Measurements from ENCODE around the gene KCNAB2.

The KCNAB2 gene

DNA sequence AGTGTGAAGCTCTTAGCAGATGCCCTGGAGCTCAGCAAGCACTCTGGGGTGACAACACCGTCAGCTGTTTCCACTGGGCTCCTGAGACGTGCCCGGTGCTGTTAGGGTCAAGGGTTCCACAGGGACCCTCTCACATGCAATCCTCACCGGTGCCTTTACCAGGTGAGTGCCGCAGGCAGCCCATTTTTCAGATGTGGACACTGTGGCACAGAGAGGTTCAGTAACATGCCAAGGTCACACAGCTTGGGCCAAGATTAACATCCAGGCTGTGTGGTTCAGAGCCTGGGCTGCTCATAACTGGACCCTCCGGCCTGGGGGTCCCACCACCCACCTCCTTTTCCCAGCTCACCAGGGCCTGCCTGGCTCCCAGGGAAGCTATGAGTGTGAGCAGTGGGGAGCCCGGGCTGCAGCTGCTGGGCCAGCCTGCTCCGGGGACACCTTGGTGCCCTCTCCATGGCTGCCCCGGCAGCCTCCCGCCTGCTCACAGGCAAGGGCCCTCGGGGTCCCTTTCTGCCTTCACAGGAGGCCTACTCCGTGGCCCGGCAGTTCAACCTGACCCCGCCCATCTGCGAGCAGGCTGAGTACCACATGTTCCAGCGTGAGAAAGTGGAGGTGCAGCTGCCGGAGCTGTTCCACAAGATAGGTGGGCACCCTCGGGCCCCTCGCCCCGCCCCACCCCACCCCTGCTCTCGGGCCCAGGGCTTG, 49.3 kb downstream of the KCNAB2 start:
- FAIRE-seq, result no peak
- DNase-seq (ENCODE audit: insufficient read length, low spot score), result no peak

DNA sequence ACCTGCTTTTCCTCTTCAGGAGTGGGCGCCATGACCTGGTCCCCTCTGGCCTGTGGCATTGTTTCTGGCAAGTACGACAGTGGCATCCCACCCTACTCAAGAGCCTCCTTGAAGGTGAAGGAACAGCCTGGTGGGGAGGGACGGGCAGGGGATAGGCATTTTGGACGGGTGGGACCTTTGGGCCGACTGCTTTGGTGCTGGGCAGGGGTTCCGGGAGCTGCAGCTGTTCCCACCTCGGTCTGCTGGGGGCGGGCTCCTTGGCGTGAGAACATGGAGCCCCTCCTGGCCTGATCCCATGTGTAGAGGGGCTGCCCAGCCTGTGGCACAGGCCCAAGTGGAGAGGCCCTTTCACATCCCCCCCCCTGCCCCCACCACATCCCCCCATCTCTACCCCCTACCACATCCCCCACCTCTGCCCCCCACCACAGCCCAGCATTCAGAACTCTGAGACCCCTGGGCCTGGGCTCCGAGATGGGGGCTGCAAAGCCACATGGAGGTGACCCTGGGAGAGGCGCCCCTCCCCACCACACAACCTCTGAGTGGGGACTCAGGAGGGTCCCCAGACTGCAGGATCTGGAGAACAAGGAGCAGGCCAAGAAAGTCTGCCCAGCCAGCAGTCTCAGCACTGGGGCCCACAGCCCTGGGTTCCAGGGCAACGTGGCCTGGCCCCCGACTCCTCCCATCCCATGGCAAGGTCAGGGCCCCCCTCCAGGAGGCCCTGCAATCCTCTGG, 50.0 kb downstream of the KCNAB2 start:
- DNase-seq (ENCODE audit: insufficient read length, low spot score) (no peak), FAIRE-seq (no peak)

DNA sequence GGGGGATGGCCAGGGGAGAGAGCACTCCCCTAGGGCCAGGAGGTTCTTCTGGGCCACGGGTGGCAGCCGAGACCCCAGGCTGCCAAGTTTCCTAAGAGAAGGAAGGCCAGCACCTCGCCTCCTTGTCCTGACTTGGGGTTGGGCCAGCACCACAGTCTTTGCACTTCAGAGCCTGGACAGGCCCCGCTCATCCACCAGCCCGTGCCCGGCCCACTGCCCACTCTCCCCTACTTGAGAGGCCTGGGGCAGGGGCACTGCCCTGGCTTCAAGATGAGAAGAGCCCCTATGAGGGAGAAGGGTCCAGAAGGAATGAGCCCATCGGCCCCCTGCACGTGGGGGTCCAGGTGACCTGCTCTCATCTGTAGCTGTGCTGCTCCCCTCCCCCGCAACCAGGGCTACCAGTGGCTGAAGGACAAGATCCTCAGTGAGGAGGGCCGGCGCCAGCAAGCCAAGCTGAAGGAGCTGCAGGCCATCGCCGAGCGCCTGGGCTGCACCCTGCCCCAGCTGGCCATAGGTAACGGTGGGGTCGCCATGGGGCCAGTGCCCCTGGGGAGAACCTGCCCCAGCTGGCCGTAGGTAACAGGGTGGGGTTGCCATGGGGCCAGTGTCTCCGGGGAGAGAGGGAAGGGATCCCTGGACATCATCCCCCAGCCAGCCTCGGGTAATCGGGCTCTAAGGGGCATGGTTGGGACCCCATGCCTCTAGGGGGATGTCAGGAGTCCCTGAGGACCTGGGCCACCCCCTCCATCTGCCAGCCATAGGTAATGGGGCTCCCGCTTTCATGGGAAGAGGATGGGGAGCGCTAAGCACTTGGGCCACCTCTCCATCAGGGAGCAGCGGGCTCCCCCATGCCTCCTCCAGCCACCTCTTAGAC, 50.8 kb downstream of the KCNAB2 start:
- FAIRE-seq (no peak), DNase-seq (ENCODE audit: insufficient read length, low spot score) (no peak)

DNA sequence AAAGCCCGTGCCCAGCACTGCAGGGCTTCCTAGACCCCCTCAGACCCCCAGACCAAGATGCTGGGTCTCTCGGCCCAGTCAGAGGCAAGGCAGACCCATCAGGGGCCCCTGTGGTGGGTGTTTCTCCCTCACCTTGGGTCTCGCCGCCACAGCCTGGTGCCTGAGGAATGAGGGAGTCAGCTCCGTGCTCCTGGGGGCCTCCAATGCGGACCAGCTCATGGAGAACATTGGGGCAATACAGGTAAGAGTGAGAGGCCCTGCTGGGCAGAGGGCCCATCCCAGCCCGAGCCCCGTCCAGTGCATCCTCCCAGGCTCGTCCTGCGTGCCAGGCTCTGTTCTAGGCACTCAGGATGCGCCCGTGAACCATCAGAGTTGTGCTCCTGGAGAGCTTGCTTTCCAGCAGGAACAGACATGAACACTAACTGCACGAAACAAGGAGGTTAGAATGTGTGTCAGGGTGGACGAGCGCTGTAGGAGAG, 51.5 kb downstream of the KCNAB2 start:
- no peak for DNase-seq (ENCODE audit: insufficient read length, low spot score)
- no peak for FAIRE-seq

DNA sequence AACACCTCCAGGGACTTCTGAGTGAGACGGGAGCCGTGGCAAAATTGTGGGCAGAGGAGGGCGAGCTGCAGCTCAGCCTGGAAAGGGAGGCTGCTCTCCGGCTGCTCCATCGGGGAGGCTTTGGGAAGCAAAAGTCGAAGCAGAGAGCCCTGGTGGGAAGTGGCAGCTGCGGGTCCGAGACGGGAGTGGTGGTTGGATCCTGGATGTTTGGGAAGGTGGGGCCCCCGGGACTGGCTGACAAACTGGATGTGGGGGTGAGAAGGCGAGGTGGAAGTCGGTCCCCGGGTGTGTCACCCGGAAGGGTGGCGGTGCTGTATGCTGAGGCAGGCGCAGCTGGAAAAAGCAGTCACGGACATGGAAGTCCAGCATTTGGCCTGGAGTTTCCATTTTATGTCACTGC, 52.1 kb downstream of the KCNAB2 start:
- DNase-seq (ENCODE audit: insufficient read length, low spot score), result no peak
- FAIRE-seq, result no peak

DNA sequence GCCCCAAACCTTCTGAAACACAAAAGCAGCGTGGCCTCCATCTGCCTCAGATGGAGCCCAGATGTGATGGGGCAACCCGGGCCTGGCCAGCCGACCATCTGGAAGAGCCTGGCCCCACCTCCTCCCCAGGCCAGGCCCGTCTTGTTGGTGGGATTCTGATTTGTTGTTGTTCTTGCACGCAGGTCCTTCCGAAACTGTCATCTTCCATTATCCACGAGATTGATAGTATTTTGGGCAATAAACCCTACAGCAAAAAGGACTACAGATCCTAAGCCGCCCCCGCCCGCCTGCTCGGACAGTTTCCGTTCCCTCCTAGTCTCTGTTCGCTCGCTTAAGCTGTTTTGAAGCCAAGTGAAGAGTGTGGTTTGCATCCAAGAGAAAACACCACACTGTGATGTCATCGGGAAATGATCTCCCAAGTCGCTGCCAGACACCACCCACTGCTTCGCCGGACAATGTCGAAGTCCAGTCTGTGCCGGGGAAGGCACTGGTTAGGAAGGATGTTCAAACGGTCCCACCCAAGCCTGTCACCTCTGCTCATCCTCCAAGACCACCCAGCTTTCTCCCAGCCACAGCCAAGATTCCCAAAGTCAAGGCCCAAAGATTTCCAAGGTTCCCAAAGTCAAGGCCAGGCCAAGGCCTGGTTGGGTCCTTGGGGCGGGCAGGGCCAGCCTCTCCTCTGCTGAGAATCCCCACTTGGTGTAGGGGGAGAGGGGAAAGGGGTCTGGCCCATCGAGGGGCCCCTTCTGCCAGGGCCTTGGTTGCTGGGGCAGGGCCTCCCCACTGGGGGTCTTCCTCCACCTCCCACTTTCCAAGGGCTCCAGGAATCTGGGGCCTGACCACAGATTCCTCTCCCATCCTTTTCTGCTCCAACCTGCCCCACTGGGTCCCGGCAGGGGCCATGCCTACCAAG, 52.9 kb downstream of the KCNAB2 start:
- no peak for FAIRE-seq

DNA sequence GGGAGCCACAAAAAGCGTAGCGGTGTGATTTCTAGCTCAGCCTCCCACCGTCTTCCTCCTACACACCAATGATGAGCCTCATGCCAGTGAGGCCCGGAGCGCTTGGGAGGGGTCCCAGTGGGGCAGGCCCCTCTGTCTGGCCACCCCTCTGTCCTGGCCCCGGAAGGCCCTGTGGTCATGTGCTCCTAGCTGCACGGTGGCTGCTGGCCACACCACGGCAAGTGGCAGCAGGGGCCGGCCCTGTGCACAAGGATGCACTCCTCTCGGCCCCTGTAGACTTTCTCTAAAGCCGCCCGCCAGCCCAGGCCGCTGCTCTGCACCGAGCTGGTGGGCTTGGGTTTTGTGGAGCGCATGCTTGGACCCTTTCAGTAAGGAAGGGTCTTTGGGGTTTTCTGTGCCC, 53.6 kb downstream of the KCNAB2 start:
- FAIRE-seq (no peak), DNase-seq (ENCODE audit: insufficient read length, low spot score) (no peak)

More for the DNA sequence above, 52.9 kb downstream of the KCNAB2 start:
- DNase-seq (ENCODE audit: insufficient read length, low spot score), result no peak

DNA sequence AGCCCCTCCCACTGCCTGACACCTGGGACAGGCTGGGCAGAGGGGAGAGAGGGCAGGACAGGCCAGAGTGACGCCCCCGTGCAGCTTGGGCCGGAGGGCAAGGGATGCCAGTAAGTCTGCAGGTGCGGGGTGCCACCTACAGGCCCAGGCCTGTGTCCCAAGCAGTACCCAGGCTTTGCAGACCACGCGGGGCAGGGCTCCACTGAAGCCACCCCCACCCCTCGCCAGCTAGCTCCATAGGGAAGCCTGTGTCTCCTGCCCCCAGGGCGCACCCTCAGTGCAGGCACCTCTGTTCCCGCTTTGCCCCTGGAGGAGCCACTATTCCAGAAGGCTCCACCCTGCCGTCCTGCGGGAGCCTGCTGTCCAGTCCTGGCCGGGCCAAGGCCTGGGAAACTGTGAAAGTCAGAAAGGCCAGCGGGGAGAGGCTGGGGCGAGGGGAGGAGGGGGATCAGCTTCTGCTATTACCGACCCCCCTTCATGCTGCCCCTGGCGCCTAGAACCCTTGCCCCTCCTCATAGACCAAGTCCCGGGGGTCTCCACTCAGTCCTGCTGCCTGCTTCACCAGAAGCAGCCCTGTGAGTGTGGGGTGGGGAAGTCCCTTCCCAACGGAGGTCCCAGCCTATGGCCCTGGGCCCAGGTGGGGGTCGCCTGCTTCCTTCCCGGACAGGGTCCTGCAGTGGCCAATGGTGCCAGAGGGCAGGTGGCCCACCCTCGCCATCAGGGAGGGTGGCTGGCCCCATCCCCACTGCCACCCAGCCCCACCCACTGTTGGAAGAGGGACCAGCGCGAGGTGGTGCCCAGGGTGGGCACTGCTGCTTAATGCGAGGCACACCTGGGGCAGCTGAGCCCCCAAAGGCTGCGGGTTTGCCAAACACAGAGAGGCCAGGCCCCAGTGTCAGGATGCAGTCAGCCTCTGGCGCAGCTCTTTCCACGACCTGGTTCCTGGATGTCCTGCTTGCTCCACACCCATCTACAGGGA, 54.4 kb downstream of the KCNAB2 start:
- DNase-seq (ENCODE audit: insufficient read length, low spot score) (no peak), FAIRE-seq (no peak)

DNA sequence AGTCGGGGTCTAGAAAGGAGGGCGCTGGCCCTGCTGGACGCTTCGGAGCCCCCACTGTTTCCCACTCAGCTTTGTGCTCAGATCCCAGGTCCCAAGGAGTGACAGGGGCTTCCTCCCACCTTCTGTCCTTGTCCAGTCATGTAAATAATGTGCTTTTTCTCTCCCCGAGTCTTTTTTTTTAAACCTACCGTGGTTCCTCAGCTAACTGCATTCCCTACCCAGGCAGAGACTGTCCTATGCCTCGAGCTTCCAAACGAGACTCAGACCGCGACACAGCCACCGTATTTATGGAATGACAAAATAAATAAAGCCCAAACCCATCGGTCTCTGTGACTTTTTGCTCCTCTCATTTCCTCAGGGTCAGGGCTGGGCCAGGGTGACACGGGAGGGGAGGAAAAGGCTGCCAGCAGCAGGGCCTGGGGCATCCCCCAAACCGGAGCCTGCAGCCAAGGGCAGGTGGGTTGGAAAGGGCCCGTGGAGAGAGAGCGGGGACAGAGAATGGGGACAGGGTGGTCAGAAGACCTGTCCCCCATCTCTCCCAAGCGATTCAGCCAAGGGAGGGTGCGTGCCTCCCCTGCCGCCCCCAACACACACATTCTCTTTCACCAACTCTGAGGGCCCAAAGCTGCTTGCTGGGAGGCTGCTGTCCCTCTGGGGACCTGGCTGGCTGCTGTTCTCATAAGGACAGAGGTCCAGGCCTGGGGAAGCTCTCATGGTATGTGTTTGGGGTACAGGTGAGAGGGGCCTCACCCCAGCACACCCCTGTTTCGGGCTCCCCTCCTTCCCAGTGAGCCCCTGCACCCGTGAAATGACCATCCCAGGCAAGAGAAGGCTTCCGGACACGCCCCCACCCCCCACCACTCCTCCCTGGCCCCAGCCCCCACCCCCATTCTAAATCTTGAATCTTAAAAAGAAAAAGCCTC, 55.4 kb downstream of the KCNAB2 start:
- FAIRE-seq, result no peak
- DNase-seq (ENCODE audit: insufficient read length, low spot score), result no peak

DNA sequence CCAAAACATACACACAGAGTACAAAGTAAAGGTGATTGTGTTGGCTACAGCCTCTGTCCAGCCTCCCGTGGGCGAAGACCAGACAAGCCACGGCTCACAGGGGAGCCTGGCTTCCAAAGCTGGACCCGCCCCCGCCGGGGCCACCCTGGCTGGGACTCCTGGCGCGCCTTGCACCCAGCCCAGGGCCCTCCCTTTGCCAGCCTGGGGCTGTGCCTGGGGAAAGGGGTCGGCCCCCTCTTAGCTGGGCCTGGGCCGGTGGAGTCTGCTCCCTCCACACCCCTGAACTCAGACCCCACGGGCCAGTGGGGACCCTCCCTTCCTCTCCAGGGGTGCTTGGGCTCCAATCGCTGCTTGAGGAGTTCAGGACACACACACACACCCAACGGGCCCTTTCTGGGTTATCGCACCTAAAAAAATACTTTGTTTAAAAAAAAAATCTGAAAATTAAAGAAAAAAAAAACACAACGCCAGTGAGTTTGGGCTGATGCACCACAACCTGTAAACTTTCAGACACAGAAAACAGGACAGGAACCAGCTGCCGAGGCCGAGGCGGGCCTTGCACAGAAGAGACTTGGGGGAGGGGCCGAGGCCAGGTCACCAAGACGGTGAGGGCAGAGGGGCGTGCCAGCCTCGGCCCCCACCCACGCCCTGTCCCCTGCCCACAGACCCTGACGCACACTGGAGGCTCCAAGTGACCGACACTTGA, 56.3 kb downstream of the KCNAB2 start:
- FAIRE-seq, result no peak

DNA sequence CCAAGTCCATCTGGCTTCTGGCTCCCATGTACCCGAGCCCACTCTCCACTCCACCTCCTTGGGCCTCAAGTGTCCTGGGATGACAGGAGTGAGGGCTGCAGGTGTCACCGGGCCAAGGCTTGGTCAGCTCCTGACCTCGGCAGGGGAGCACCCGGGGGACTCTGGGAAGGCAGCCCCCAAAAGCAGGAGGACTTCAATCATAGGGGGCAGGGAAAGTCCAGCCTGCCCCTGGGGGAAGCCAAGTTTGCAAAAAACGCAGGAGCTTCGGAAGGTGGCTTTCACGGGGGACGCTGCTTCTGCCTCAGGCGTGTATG, 56.8 kb downstream of the KCNAB2 start:
- DNase-seq (ENCODE audit: insufficient read length, low spot score) (no peak), FAIRE-seq (no peak)

More for the DNA sequence above, 56.3 kb downstream of the KCNAB2 start:
- DNase-seq (ENCODE audit: insufficient read length, low spot score), result no peak

DNA sequence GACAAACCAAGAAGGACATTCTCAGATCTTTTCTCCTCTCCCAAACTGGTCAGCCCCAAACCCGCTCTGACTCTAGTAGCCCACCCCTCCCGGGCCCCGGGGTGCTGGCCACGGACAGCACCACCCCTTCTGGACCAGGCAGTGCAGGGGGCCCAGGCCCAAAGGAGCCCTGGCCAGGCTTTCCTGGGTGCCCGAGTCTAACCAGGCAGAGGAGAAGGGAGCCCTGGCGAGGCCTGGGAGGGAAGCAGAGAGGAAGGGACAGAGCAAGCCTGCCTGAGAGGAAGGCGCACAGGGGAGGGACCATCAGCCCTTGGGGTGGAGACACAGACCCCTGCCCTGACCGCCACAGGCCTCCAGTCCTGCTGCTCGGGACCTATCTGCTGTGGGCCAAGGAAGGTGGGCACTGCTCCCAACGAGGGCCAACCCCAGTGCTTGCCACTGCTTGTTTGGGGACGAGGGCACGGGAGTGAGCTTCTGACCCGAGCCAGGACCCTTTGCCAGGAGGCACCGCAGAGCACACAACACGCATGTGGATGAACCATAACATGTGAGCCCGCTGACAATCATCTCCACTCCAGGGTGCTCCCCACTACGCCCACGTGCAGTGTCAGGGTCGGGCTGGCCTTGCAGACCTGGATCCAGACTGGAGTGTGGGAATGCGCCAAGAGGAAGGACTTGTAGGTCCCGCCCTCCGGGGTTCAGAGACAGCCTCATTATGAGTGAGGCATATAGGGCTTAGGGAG, 57.6 kb downstream of the KCNAB2 start:
- FAIRE-seq, result no peak
- no peak for DNase-seq (ENCODE audit: insufficient read length, low spot score)

DNA sequence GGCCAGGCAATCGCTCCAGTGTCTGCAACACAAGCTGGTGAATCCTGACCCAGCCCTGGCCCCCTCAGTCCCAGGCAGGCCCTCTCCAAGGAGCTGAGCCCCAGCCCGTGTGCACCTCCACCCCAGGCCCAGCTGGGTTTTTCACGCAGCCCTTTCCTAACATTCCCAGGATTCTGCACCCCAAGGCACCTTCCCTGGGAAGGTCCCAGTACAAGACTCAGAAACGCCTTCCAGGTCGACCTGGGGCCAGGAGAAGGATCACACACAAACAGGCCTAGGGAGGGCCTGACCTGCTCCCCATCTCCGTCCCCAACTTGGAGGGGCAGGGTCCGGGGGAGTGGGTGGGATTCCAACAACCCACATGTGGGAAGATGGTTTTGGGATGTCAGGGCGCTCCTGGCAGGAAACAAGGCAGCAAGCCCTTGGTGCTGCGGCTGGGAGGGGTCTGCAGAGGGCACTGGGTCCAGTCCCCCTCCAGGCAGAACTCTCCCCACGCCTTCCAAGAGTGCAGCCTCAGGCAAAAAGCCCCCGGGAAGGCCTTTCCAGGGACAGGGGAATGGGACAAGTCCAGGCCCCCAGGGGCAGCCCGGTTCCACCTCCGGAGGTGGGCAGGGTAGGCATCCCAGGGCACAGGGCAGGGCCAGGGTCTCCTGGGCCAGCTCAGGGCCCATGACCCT, 58.3 kb downstream of the KCNAB2 start:
- FAIRE-seq, result no peak
- DNase-seq (ENCODE audit: insufficient read length, low spot score), result no peak

DNA sequence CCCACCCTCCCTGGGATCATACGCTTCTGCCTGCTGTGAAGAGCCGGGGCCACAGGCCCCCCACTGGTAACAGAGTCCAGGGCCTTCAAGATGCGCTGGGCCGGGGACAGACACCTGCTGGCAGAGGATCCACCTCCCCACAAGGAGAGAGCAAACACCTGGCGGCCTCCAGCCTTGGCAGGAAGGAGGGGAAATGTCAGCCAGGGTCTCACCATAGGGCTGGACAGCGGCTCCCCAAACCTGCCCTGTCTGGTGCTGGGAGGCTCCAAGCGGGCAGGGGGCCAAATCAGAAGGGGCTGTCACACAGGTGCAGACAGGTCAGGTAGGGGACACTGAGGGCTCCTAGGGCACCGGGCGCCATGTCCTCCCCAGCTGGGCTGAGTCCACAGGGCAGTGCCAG, 58.9 kb downstream of the KCNAB2 start:
- DNase-seq (ENCODE audit: insufficient read length, low spot score), result no peak
- FAIRE-seq, result no peak

DNA sequence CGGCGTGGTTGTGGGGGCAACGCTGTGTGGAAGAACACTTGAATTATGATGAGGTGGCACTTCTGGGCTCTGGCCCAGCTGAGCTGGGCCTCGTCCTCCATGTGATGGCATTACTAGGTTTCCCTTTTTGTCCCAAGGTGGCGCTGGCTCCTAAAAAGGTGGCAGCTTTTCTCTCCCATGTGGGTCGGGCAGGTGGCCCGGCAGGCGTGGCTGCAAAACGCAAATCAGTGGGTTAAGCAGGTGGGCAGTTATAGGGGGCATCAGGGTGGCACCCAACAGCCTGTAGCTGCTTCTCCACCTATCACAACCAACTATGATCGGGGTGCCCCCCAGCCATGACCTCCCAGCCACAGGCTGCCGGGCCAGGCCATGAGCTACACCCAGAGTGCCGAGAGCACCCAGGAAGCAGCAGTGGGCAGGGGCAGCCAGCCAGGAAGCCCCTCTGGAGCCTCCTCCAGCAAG, 59.6 kb downstream of the KCNAB2 start:
- no peak for DNase-seq (ENCODE audit: insufficient read length, low spot score)
- no peak for FAIRE-seq

DNA sequence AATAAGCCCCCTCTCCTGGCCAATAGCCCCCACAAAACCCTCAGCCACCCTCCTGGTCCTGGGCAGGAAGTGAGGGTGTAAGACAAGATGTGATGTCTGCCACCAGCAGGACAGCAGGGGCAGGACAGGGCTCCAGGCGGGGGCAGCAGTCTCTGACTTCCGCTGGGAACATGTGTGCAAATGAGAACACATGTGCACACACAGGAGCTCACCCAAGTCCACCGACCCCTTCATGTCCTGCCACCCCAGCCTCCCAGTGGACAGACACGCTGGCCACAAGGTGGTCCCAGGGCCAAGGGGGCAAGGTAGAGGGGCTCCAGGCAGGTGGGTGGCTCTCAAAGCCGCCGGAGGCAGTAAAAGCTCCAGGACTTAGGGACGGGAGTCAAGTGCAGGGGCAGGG, 60.1 kb downstream of the KCNAB2 start:
- no peak for DNase-seq (ENCODE audit: insufficient read length, low spot score)
- no peak for FAIRE-seq

Measured in HTR-8/SVneo (cell line).